DMS114 treated with DMSO at 0.1 percent for 48 hours (cell line): ENCODE measurements around the gene METTL27.
A peak's percentile ranks its signal among the peaks of the same experiment; 100 is the strongest.
"Not testable (repeated sequence)": the region's sequence is repeated elsewhere in the genome, so short reads cannot be mapped to it uniquely, and the experiment has no call there.

Source experiments
- DNase-seq: peaks from one replicate; lab custom pipeline; 2025; ENCODE audit not compliant: unreplicated experiment; lab: John Stamatoyannopoulos, UW

Gene METTL27

DNA sequence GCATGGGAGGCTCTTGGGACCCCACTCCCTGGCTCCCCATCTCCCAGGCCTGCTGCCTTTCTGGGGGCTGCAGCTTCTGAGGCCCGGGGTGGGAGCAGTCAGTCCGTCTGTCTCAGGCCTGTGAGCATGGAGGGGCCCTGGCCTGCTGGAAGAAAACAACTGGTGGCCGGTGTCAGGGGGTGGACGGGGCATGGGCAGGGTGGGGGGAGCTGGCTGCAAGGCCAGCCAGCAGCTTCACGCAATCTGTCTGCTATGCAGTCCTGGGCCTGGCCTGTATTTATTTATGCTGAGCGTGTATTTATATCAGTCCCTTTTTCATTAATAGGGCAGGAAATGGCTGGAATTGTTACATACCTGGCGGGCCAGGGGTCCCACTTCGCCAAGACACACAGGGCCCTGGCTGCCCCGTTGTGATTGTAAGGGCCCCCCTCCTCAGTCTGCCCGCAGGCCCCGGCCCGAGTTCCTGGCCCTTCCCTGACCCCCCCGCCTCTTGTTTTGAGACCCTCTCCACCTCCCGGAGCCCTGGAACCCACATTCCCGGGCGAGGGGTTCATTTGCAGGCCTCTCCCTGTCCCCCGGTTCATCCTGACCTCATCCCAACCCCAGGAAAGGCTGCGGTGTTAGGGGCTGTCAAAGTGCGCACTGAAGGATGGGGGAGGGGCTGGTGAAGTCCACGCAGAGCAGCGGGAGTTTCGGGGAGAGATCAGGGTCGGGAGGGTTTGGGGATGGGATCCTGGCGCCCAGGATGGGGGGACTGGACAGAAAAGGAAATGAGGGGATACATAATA is 26.9 kb upstream of the METTL27 start:
- no peak for DNase-seq

GRCh38 chr7:73866446-73866767 is 24.1 kb upstream of the METTL27 start:
- no peak for DNase-seq

- peak; percentile 39 for DNase-seq
Observed at GRCh38 chr7:73865738-73866445, 23.6 kb upstream of the METTL27 start.

- no peak for DNase-seq
Observed at GRCh38 chr7:73864981-73865711, 22.8 kb upstream of the METTL27 start.

GRCh38 chr7:73861305-73861704 is 19.0 kb upstream of the METTL27 start:
- DNase-seq, result no peak

- no peak for DNase-seq
Observed at GRCh38 chr7:73860859-73861258, 18.5 kb upstream of the METTL27 start, which contains the start of gene TMEM270. TMEM270 (plus strand) TSS chr7:73861159; CDS start chr7:73861195, 36 bp downstream.

- DNase-seq, result no peak
Observed at GRCh38 chr7:73858807-73859206, 16.5 kb upstream of the METTL27 start.

- no peak for DNase-seq
Observed at GRCh38 chr7:73856941-73857340, 14.6 kb upstream of the METTL27 start.

GRCh38 chr7:73852500-73852899 is 10.2 kb upstream of the METTL27 start:
- no peak for DNase-seq

DNA sequence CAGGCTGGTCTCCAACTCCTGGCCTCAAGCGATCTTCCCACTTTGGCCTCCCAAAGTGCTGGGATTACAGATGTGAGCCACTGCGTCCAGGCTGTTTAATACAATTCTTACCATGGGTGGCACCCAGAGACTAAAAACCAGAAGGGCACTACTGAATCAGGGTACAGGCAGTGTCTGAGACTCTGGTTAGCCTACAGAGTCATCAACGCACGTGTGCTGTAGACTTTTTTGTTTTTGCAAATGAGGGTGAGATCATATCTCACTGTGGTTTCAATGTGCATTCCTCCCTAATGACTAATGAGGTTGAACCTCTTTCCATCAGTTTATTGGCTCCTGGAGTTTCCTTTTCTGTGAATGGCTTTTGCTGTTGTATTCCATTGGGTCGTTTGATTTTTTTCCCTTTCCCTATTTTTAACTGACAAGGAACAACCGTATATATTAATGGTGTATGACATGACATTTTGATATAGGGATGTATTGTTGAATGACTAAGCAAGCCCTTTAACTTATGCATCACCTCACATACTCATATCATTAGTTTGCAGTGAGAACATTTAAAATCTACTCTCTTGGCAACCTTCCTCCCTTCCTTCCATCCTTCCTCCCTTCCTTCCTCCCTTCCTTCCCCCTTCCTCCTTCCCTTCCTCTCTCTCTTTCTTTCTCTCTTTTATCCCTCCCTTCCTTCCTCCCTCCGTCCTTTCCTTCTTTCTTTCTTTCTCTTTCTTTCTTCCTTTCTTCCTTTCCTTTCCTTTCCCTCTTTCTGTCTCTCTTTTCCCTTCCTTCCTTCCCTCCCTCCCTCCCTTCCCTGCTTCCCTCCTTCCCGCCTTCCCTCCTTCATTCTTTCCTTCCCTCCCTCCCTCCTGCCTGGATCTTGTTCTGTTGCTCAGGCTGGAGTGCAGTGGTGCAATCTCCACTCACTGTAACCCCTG is 9.4 kb upstream of the METTL27 start:
- no peak for DNase-seq

GRCh38 chr7:73850781-73851207 is 8.5 kb upstream of the METTL27 start:
- DNase-seq, result no peak

- no peak for DNase-seq
Observed at GRCh38 chr7:73847941-73848723, 5.8 kb upstream of the METTL27 start.

GRCh38 chr7:73845701-73846195 is 3.4 kb upstream of the METTL27 start:
- not testable (repeated sequence) for DNase-seq

GRCh38 chr7:73844848-73845460 is 2.6 kb upstream of the METTL27 start:
- DNase-seq, result no peak

GRCh38 chr7:73844131-73844547 is 1.8 kb upstream of the METTL27 start:
- DNase-seq, result no peak

GRCh38 chr7:73841689-73842066 is 638 bp downstream of the METTL27 start:
- no peak for DNase-seq

GRCh38 chr7:73840715-73841379 is 1.5 kb downstream of the METTL27 start:
- DNase-seq, result no peak

- DNase-seq, result no peak
Observed at GRCh38 chr7:73839743-73840714, 2.3 kb downstream of the METTL27 start.
